Stimulated activated CD8-positive, alpha-beta memory T cell treated with anti-CD3 and anti-CD28 coated beads, Interleukin-4, amount 100 ng/mL, for 48 hours (primary cell): ENCODE results near the gene BAHCC1.

Source experiments
- DNase-seq: peaks from one replicate; pipeline ENCODE4 v3.0.0-alpha.2; 2020

The BAHCC1 gene

DNA sequence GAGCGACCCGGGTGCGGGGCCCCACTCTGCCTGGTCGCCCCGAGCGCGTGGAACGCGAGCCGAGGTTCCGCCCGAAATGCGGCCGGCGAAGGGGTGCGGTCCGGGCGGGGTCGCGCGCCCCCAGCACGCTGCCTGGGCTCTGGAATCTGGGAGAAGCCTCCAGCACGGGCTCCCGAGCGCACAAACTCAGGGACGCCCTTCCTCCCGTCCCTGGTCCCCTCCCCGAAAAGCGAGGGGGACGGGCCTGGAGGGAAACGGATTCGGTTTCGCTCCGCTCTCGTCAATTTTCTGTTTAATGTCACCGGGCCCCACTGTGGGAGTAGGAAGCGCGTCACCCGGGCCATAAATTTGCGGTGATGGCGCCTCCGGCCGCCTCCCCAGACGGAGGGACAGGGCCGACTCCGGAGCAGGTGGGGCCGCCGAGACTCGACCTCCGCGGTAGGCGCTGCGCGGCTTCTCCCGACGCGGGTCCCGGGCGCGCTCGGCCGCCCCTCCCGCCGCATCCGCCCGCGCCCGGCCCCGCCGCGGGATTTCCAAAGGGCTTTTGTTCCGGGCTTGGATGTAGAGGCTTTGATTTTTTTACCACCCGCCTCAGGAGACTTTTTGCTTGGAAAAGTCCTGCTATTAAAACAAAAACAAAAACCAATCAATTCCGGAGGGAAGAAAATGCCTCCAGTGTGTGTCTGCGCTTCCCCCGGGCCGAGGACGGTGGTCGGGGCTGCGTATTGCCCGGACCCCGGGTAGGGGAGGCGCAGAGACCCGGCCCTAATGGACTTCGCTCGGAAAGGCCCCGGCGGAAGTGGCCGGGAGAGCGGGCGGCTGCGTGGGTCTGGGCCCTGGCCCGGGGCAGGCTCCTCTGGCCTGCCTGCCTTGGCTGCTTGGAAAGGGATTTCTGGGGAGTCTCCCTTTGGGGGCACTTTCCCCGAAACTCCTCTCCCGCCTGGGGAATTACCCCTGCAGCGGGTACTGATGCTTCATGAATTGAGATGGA lies 7.9 kb upstream of the BAHCC1 start:
- peak; percentile 70 for DNase-seq

DNA sequence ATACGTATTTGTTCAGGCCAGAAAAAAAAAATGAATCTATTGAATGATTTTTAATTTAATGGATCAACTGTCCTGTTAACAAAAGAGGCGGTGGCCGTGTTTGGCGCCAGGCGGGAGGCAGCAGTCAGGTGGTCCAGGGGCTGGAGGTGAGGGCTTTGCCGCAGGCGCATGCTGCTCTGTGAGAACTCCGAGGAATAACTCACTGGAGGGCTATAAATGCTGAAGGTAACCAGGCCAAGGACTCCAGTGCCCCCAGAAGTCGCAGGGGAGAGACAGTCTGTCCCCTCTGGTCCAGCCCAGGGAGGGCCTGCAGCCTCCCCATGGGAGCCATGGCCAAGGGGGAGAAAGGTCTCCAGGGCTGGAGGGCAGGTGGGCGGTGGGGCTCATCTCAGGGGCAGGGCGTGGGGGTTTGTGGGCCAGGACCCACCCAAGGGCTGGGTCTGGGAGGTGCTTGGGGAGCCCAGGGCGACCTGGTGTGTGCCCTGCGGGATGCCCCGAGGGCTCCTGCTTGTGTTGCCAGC lies 7.1 kb upstream of the BAHCC1 start:
- DNase-seq: no peak

DNA sequence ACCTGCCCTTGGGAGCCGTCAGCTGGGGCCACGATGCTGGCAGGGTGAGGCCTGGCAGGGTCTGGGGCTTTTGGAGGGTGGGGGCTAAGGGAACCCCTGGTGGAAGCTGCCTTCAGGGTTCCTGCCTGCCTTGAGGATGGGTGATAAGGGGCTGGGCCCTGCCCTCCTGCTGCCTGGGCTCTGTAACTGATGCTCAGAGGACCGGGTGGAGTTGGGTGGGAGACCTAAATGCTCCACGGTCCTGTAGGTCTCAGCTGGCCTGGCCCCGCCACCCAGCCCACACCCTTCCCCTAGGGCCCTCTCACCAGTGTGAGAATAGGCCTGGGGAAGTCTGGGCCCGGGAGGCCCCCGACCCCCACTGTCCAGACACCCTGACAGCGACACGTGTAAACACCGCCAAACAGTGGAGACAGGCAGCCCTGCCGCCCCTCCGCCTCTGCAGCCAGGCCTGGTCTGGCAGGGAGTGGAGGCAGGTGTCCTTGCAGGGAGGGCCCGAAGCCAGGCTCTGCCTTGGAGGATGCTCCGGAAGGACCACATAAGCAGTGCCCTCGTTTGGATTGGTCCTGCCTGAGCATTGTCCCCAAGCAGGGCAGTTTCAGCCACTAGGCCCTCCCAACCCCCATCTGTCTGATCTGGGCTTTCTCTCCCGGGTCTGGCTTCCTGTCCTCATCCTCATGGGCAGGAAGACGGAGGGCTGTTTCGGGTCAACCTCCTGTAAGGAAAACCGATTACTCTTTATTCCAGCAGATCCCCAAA lies 6.5 kb upstream of the BAHCC1 start:
- DNase-seq: no peak

DNA sequence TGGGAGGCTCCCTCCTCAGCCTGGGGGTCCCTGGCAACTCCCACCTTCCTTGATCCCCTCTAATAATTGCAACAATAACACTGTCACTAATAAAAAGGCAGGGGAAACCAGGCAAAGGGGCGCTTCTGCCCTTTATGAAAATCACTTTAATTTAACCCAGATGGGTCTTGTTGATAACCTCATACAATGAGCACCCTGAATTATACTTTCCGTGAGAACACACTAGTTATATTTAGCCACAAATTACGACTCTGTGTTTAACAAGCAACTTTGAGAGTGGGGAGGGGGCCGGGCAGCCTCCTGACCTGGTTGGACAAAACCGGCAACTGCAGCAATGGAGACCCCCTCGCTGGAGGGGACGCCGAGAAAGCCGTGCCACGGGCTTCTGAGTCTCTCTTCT lies 5.7 kb upstream of the BAHCC1 start:
- DNase-seq: no peak

DNA sequence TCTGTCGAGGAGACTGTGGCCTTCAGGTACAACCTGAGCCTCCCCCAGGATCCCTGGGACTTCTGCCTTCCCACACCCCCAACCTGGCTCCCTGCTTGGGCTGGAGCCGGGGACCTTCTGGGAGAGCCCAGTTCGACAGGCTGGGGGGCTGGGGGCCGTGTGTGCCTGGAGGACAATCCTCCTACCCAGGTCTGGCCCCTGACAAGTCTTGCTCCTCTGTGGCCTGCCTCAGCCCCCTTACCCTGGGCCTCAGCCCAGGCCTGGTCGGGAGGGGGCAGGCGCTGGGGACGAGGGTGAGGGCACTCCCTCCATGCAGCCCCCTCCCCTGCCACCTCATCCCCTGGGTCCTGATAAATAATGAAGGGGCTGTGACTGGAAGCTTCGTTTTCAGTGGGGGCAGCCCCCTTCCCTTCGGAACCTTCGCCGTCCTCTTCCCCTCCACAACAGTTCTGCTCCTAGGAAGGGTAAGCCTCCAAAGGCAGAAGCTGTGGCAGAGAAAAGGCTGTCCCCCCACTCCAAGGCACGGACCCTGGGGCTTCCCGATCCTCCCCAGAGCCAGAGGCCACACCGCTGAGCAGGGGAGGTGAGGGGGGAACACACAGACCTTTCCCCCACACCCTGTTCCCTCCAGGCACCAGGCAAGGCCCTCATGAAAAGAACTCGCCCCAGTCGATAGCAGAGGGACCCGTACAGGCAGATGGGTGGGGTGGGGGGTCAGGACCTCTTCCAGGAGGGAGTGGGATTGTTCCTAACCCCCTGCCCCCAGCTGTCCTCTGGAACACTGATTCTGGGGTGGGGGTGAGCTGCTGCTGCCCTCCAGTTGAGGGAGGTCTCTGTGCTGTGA lies 5.0 kb upstream of the BAHCC1 start:
- no peak for DNase-seq

DNA sequence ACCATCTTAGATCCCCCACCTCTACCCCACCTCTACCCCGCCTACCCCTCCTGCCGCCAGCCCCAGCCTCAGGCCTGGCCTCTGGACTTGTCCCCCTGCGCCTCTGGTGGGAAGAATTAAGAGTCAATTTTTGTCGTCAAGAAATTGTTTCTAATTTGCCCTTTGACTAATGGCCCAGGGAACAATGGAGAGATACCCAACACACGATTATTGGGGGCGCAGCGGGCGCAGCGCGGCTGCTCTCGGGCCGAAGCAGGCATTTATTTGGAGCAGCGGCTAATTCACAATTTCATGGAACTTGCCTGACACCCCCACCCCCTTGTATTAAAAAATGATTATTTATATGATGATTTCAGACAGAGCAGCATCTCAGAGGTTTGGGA lies 4.4 kb upstream of the BAHCC1 start:
- no peak for DNase-seq

DNA sequence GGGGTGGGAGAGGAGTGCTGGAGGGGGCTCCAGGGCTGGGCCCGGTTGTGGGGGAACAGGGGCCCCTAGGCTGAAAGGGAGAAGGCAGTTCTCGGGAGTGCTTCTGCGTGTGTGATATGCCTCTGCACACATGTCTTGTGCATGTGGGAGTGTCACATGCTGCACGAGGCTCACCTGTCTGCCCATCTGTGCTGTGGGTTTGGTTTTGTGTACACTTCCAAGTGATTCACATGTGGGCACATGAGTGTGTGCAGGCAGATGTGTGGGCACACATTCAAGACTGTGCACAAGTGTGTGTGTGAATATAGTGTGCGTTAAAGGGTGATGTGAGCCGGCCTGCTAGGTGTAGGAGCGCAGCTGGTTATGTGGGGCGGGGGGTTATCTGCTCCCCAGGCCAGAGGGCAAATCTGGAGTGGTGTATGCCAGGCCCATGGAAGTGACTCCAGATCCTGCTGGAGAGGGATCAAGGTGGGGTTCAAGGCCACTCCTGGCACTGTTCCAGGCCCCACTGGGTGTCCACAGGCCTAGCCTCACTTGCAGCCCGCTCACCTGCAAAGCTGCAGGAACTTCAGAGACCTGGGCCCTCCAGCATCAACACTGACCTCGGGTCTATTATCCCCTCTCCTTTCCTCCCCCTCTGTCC lies 3.8 kb upstream of the BAHCC1 start:
- no peak for DNase-seq

DNA sequence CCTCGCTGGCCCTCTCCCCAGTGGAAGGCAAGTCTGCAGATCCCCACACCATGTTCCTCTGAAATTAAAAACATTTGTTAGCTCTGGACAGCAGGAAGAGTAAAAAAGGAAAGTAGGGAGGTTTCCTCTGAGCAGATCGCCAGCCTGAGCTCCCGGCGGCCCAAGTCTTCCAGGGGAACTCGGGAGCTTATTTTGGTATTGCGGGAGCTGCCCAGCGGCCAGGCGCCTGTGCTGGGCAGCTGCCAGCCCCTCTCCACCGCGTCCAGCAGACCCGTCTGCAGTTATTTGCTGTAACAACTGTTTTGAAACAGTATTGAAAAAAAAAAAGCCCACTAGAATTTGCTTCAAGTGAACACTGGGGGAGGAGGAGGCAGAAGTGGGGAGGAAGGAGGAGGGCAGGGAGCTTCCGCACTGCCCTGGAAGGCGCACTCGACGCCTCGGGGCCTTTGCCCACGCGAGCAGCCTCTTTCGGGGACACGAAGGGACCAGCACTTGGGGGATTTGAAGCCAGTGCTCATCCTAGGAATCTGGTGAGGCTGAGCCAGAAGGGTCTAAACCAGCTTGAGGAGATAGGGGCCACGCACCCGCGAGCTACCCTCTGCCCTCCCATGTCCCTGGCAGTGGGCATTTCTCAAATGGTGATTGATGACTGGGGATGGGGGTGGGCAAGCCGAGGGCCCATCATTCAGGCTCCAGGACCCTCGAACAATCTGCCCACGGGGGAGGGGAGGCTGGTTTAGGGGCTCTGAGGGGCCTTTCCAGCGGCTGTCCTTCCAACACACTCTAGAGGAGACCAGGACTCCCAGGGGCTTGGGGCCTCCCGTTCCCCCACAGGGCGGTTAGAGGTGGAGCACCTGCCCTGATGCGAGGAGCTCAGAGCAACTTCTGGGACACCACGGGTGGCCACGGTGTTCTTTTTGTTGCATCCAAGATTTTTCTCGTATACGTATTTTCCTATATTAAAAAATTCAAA lies 3.0 kb upstream of the BAHCC1 start:
- DNase-seq: no peak

DNA sequence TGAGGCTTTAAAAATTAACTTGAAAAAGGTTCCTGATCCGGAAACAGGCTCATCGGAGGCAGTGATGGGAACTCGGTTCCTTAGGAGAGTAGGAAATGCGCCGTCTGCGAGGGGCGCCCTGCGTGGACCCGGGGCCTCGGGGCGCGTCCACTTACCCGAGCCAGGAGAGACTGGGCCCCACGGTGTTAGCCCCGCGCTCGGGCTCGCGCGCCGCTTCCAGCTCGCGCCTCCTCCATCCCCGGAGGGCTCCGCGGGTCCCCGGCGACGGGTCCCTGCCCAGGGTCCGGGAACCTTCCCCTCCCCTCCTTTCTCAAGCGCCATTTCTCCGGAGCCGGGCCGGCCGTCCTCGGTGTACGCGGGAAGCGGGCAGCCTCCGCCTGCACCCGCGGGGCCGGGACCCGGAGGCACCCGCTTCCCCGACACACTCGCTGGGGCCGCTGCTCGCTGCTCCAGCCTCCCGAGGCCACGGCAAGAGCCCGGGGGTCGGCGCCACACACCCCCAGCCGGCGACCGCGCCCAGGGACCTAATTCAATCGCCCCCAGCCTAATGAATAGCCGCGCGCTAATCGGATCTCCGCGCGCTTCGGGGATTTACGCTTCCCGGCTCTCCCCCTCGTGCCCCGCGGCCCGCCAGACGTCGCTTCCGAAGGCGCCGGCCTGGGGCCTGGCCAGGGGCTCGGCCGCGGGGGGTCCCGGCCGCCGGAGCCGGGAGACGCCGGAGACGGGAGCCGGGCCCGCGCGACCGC lies 2.2 kb upstream of the BAHCC1 start:
- DNase-seq: no peak

DNA sequence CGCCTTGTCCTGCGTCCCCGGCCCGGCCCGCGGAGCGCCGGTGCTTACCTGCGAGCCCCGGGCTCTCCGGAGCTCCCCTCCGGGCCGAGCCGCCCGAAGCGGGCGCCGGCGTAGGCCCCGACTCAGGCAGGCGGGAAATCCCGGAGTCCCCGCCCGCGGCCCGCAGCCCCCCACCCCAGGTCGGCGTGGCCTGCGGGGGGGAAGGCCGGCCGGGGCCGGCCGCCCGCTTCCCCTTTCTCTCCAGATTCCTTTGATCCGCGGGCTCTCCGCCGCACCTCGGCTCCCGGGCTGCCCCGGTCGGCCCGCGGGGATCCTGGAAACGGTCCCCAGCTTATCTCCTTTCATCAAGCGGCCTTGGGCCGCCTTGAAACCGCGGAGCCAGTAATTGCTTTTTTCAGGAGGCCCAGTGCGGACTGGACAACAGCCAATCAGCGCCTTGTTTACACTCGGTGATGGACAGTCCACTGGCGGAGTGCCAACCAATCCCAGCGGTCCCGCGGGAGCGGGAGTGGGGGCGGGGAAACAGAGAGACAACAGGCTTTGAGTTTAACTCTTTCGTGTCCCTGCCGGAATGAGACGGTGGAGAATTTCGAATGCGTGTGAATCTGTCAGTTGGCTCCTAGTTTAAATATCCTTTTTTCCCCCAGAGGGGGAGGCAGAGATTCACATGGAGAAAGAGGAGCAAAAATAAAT lies 1.4 kb upstream of the BAHCC1 start:
- peak; percentile 95 for DNase-seq

DNA sequence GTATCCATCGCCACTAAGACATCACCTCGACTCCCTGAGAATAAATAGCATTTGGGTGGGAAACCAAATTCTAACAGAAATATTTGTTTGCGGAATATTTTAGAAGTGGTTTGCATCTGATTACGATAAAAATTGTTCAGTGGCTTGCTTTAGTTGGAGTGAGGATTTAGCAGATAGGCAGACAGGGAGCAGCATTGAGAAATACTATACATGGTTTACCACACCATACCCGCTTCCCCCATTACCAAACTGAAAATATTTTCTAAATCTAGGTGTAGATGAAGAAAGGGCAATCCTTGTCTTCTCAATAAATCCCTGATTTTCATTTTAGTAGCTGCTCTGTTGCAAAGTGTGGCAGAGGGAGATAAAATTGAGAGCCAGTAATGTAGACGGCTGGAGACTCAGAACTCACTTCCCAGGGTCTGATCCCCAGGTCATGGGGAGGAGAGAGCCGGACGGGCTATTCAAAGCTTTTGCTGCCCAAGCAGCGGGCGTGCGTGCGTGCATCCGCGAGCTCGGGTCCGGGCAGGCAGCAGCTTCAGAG lies 808 bp upstream of the BAHCC1 start:
- no peak for DNase-seq

DNA sequence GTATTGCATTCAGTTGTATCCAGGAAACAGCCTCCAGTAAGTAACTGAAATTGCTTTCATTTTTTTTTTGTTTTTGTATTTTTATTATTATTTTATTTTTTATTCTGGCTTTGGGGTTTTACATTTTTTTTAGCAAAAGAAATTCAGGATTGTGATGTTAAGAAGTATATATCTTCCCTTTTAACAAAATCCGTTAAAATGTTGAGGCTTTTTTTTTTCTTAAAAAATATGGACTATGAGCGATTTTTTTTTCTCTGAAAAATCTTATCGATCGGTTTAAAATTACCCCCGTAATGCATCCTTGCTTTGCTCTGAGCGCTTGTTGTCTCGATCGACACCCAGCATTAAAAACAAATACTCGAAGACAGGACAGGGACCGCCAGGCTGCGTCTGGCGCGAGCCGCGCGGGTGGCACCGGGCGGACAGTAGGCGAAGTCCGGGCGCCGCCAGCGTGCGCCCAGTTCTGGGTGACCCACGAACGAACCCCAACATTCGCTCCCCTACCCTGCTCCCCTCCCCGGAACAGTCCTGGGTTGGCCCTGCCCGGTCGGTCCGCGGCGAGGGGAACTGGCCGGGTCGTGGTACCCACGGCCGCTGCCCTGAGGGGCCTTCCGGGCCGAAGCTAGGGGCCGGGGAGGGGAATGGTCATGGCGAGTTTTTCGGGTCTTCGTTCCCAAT lies 482 bp downstream of the BAHCC1 start:
- no peak for DNase-seq

DNA sequence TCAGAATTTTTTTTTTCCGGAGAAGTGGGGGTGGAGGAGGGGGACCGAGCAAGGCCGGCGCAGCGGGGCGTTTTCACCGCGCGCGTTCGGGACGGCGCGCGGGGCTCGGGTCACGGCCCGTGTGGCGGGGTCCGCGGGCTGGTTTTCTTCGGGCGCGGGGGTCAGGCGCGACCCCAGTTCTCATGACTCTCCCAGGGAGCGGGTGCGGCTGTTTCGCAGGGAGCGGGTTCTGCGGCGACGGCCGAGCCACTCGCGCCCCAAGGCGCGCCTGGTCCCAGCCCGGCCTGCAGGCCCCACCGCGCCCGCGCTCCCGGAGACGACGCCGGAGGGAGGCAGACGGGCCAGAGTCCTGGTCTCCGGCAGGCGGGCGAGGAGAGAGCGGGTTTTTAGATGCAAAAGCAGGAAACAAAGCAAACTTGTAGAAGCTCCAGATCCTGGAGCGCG lies 1.0 kb downstream of the BAHCC1 start:
- no peak for DNase-seq

DNA sequence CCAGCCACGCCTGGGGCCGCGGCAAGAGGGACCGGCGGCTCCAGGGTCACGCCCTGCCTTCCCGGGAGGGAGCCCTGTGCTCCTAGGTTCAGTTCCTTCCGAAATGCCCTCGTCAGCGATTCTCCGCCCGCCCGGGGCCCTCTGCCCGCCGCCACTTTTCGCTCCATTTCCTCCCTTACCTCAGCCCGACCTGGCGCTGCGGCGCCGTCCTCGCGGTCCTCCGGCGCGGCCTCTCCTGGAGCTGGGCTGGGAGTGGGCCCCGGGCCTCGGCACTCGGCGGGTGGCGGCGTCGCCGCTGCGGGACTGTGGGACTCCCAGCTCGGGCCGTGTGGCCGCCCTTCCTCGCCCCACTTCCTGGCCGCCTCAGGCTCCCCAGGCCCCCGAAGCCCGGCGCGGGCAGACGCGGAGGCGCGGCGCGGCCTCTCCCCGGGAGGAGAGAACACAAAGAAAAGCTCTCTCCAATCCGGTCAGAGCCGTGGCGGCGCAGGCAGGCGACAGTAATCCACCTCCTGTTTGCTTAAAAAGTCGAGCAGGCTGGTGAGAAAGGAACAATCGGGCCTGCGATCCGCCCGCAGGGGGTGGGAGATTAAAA lies 1.6 kb downstream of the BAHCC1 start:
- peak; percentile 54 for DNase-seq

DNA sequence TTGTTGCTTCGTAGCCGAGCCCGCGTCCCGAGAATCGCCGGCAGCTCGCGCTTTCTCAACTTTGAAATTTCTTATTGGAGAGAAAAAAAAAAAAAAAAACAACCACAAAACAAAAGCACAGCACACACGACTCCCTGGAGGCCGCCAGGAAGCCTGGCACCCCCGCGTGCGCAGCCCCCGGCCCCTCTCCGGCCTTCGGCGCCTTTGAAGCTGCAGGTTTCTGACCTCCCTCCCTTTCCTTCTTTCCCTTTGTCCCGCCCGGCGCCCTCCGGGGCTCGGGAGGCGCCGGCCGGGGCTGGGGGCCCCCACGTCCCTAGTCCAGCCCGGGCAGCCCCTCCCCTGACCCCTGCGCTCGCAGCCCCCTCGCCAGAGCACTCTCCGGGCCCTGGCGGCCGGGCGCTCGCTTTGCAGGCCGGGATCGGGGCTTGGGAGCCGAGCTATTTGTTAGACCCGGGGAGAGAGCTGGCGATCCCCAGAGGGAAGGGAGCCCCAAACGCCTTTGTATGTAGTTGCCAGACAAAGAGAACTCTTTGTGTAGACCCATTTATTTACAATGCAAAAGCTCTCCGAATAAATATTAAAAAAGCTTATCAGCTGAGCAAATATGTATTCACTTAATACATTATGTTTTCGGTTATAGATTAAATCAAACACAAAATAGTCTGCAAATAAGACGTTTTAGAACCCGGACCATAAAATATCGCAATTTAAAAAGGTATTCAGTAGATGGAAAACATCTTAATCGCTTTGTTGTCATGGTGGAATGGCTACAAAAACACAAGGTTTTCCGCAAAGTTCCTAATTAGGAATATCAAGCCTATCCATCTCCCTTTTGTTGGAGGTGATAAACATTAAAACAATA lies 2.3 kb downstream of the BAHCC1 start:
- peak; percentile 51 for DNase-seq

DNA sequence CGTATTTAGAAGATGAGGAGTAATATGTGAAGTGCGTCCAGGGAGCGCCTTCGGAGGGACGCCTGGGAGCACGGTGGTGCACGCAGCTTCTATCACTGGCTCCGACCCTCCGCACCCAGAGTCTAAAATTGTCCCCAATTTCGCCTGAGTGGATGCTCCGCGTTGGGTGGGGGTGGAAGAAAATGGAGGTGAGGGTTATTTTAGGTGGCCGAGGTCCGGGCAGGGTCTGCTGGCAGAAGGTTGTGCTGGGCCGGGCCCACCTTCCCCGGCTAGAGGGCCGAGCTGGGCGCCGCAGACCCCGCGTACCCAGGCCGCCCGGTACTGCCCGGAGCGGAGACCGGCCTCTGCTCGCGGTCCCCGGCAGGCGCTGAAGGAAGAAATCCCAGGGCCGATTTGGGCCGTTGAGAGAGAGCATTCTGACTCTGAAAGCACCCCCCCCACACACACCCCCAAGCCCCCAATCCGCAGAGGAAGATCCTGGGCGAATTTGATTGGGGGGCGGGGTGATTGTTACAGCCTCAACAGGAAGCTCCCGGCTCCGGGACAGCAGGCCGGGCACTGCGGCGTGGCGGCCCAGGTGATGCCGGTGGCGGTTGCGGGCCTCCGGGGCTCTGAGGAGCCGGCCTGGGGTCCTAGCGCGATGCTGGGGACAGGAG lies 3.0 kb downstream of the BAHCC1 start:
- DNase-seq: no peak
